Esophagus muscularis mucosa (tissue), 4 donors: ENCODE data around the gene ULBP2. TPM values are rescaled to one million over a fixed set of nuclear protein-coding genes. Genes with fewer than 3 reads are reported as not detected.

Experiments
- DNase-seq: peaks from one replicate; pipeline ENCODE4 v3.0.0-alpha.2; 2017; ENCODE audit errors: extremely low spot score
- H3K27ac ChIP-seq, 4 donors: fragments of 200-600 bp; sonication (generic); replicated peaks in 1 of 4; 1 replicate in 3 of 4; 2 replicates in 1 of 4; pipeline ENCODE4 v1.5.1; 2016 to 2019; ENCODE audit warnings: mild to moderate bottlenecking in 1 of 4
- H3K27me3 ChIP-seq, 4 donors: fragments of 200-600 bp; sonication (generic); one replicate each; pipeline versions ENCODE4 v1.5.1 to v1.6.0; 2016 to 2019
- H3K36me3 ChIP-seq, 4 donors: fragments of 200-600 bp; sonication (generic); one replicate each; pipeline ENCODE4 v1.5.1; 2016 to 2019
- H3K4me1 ChIP-seq, 4 donors: fragments of 200-600 bp; sonication (generic); one replicate each; pipeline ENCODE4 v1.5.1; 2016 to 2019
- H3K4me3 ChIP-seq, 4 donors: fragments of 200-600 bp; sonication (generic); 1 replicate in 2 of 4; 2 replicates in 2 of 4; pipeline ENCODE4 v1.5.1; 2016 to 2019; ENCODE audit warnings: mild to moderate bottlenecking in 4 of 4, moderate library complexity in 1 of 4
- H3K9me3 ChIP-seq, 4 donors: fragments of 200-600 bp; sonication (generic); 1 replicate in 3 of 4; 2 replicates in 1 of 4; pipeline ENCODE4 v1.5.1; 2016 to 2019
- CTCF ChIP-seq, 3 experiments: fragments of 200-600 bp in 2 of 3; fragments of 450-650 bp in 1 of 3; sonication (generic) in 2 of 3; IDR thresholded peaks; one replicate each; pipeline ENCODE4 v1.5.1; 2017 to 2019; ENCODE audit warnings: antibody characterized with exemption in 3 of 3, mild to moderate bottlenecking in 2 of 3, moderate library complexity in 1 of 3
- EP300 ChIP-seq: sonication (generic); formaldehyde crosslinking; IDR thresholded peaks from one replicate; pipeline ENCODE4 v1.6.1; 2017; ENCODE audit warnings: antibody characterized with exemption
- POLR2A ChIP-seq: fragments of 450-650 bp; IDR thresholded peaks from one replicate; pipeline ENCODE4 v1.6.1; 2017; ENCODE audit warnings: antibody characterized with exemption, moderate library complexity, mild to moderate bottlenecking, low read depth
- POLR2AphosphoS5 ChIP-seq, 2 donors: sonication (generic); formaldehyde crosslinking; IDR thresholded peaks; one replicate each; pipeline ENCODE4 v1.6.1; 2017; ENCODE audit warnings: antibody characterized with exemption in 2 of 2
- WGBS: methylation state at CpG from one replicate; pipeline ENCODE4 v1.1.5; 2018; 5-methylcytosine and 5-hydroxymethylcytosine counted together
- intact Hi-C: fragments of 100-400 bp; cut with DNase I; formaldehyde crosslinking; loops from one replicate; pipeline ENCODE4 v1.15.1; 2023
- total RNA-seq, 4 donors: library from RNA; depleted of rRNA; stranded (reverse); fragments of >200 nt; gene quantifications; one replicate each; pipeline versions ENCODE4 v1.1.0 to v1.2.1, GENCODE V29; 2016

ULBP2 gene
- total RNA-seq, 4 donors from 2014 or later: 0.39 TPM; not detected in 3

DNA sequence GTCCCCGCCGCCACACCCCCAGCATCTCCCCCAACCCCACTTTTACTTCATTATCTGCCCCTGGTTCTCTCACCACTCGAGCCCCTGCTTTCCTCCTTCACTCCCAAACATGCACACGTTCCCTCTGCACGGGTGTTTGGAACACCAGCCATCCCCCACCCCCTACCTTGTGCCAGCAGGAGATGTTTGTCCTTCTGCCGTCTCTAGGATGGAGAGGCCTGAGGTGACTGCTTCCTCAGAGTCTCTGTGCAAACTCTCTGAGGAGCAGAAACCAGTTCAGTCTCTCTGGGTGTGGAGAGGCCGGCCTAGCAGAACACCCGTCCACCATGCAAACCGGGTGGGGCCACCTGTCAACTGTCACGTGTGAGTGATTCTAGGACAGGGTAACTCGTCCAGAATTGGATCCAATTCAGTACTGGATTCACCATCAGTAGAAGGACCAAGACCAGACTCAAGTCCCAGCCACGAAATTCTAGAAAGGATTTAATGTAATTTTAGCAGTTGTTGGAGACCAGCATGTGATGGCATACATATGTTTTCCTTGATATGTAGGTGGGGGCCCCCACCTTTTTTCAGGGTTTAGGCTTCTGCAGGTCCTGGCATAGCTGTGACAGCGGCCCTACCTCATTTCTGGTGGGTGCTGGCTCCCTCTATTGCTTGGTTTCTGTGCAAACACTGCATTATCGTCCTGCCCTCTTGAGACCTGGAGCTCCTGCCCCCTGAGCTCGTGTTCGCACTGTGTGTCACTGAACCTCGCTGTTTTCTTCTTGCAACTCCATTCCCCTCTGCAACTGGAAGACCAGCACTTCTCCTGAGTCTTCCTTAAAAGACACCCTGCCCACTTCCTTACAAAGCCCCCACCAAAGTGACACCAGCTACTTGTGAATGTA, 43.7 kb upstream of the ULBP2 start, which contains the start of gene RAET1E:
Gene RAET1E (minus strand): TSS at position 259 of the 890 bp plus-strand sequence. CDS start 7,212 bp downstream, outside the sequence.
- H3K4me1 ChIP-seq: peaks cover 30 to 37% (median 34%) of the 10 kb centered on the region in 4 donors
- no peak for TF ChIP-seq EP300
- no peak for TF ChIP-seq POLR2AphosphoS5 (IDR thresholded peaks at IDR 0.05)
- TF ChIP-seq CTCF (IDR thresholded peaks at IDR 0.05): no peak
- TF ChIP-seq POLR2A: no peak
- peak within 1 kb of the TSS; percentile 36 to 50 (median 38) for H3K4me3 ChIP-seq
- intact Hi-C loops: no loop called here
- H3K27me3 ChIP-seq: no peaks in the 10 kb centered on the region
- DNase-seq: no peak
- WGBS: 88% methylated on average over 17 of the region's 17 CpGs
- H3K9me3 ChIP-seq: no peaks in the 10 kb centered on the region
- H3K36me3 ChIP-seq: no peaks in the 10 kb centered on the region
- H3K27ac ChIP-seq: peak within 1 kb of the TSS; percentile 69 to 80 (median 74)

DNA sequence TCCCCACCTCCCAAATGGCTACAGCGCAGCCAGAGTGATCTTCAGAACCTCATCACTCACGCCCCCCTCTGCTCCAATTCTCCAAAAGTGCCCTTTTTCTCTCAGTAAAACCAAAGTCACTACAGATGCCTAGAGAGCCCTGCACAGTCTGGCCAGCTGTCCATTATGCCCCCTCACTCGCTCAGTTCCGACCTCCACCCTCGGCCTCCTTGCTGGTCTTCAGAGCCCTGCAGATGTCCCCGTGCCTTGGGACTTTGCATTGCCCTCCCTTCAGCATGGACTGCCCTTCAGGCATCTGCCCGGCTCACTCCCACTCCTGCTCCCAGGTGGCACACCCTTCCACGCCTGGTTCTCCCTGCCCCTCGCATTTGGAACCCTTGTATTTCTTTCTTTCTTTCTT, 42.8 kb upstream of the ULBP2 start:
- H3K27ac ChIP-seq: no peak overlapping the region
- intact Hi-C loops: no loop called here
- peaks cover 30 to 37% (median 34%) of the 10 kb centered on the region in 4 donors for H3K4me1 ChIP-seq
- no peak overlapping the region for H3K4me3 ChIP-seq
- H3K9me3 ChIP-seq: no peaks in the 10 kb centered on the region
- 98% methylated on average over 9 of the region's 9 CpGs for WGBS
- no peaks in the 10 kb centered on the region for H3K36me3 ChIP-seq
- no peaks in the 10 kb centered on the region for H3K27me3 ChIP-seq
- TF ChIP-seq EP300: no peak
- TF ChIP-seq CTCF (IDR thresholded peaks at IDR 0.05): no peak
- no peak for TF ChIP-seq POLR2AphosphoS5 (IDR thresholded peaks at IDR 0.05)
- TF ChIP-seq POLR2A: no peak
- DNase-seq: no peak

- Histone ChIP-seq H3K4me1 (peaks cover 30 to 37% (median 34%) of the 10 kb centered on the region in 4 donors), H3K36me3 (no peaks in the 10 kb centered on the region), H3K27me3 (no peaks in the 10 kb centered on the region), H3K4me3 (no peak overlapping the region), H3K9me3 (no peaks in the 10 kb centered on the region), H3K27ac (no peak overlapping the region)
- TF ChIP-seq CTCF (IDR thresholded peaks at IDR 0.05) (no peak), POLR2A (no peak), EP300 (no peak), POLR2AphosphoS5 (IDR thresholded peaks at IDR 0.05) (no peak)
- no peak for DNase-seq
- WGBS: 73% methylated on average over 6 of the region's 6 CpGs
- intact Hi-C loops: no loop called here
Observed at GRCh38 chr6:149899486-149899885, 42.3 kb upstream of the ULBP2 start.

- H3K27ac ChIP-seq: no peak overlapping the region
- intact Hi-C loops: no loop called here
- no peaks in the 10 kb centered on the region for H3K27me3 ChIP-seq
- DNase-seq: no peak
- WGBS: 87% methylated on average over 7 of the region's 7 CpGs
- no peaks in the 10 kb centered on the region for H3K36me3 ChIP-seq
- H3K9me3 ChIP-seq: no peaks in the 10 kb centered on the region
- TF ChIP-seq CTCF (IDR thresholded peaks at IDR 0.05) (no peak), POLR2A (no peak), POLR2AphosphoS5 (IDR thresholded peaks at IDR 0.05) (no peak)
- no peak overlapping the region for H3K4me3 ChIP-seq
- H3K4me1 ChIP-seq: peaks cover 26 to 33% (median 29%) of the 10 kb centered on the region in 4 donors
Observed at GRCh38 chr6:149899926-149900619, 41.7 kb upstream of the ULBP2 start.
